DOHH2 (cell line): ENCODE measurements around the gene KLHL36.

Experiments
- CTCF ChIP-seq: fragments of 200-600 bp; sonication (generic); IDR thresholded peaks from one replicate; pipeline ENCODE4 v1.5.1; 2014; ENCODE audit warnings: antibody characterized with exemption, mild to moderate bottlenecking, low read depth, low read length; ENCODE audit not compliant: poor library complexity, severe bottlenecking
- EZH2phosphoT487 ChIP-seq: fragments of 200-600 bp; sonication (generic); IDR thresholded peaks from 2 replicates; pipeline ENCODE4 v1.6.1; 2017; ENCODE audit warnings: borderline replicate concordance, mild to moderate bottlenecking, antibody characterized with exemption, low read length, moderate library complexity, mixed read lengths

- TF ChIP-seq CTCF (no peak), EZH2phosphoT487 (no peak)
Measured at GRCh38 chr16:84709609-84710008, 61.3 kb downstream of the KLHL36 start.
